Testis (tissue), 3 donors: Measurements from ENCODE around the gene TMEM161B. TPM values are rescaled to one million over a fixed set of nuclear protein-coding genes. Genes with fewer than 3 reads are reported as not detected.

Source experiments
- DNase-seq: peaks from one replicate; pipeline ENCODE4 v3.0.0-alpha.2; 2019
- H3K27ac ChIP-seq, 2 donors: fragments of 200-600 bp; sonication (generic); one replicate each; pipeline ENCODE4 v1.5.1; 2019
- H3K27me3 ChIP-seq: fragments of 200-600 bp; sonication (generic); one replicate; pipeline ENCODE4 v1.5.1; 2019
- H3K36me3 ChIP-seq: fragments of 200-600 bp; sonication (generic); one replicate; pipeline ENCODE4 v1.5.1; 2017; ENCODE audit warnings: low read depth; ENCODE audit errors: missing control alignments
- H3K4me1 ChIP-seq: fragments of 200-600 bp; sonication (generic); one replicate; pipeline ENCODE4 v1.5.1; 2019
- H3K4me3 ChIP-seq, 2 donors: fragments of 200-600 bp; sonication (generic); one replicate each; pipeline ENCODE4 v1.5.1; 2017 to 2019
- H3K9me3 ChIP-seq: fragments of 200-600 bp; sonication (generic); one replicate; pipeline ENCODE4 v1.5.1; 2017
- CTCF ChIP-seq, 3 experiments: fragments of 450-650 bp in 2 of 3; fragments of 200-600 bp in 1 of 3; sonication (generic) in 1 of 3; IDR thresholded peaks; one replicate each; pipeline ENCODE4 v1.5.1; 2016 to 2019; ENCODE audit warnings: antibody characterized with exemption in 3 of 3, mild to moderate bottlenecking in 2 of 3, moderate library complexity in 1 of 3
- POLR2A ChIP-seq: fragments of 450-650 bp; IDR thresholded peaks from one replicate; pipeline ENCODE4 v1.6.1; 2017; ENCODE audit warnings: antibody characterized with exemption, mild to moderate bottlenecking, moderate library complexity
- WGBS, 2 donors: methylation state at CpG; one replicate each; pipeline ENCODE4 v1.1.5; 2018; 5-methylcytosine and 5-hydroxymethylcytosine counted together
- intact Hi-C: fragments of 100-400 bp; cut with DNase I; formaldehyde crosslinking; loops from one replicate; pipeline ENCODE4 v1.15.1; 2023; ENCODE audit warnings: low total_unique reads
- polyA plus RNA-seq: library from polyadenylated mRNA; stranded (reverse); fragments of 350-450 nt; fragmentation: Illumina TruSeq; extraction: RNeasy Lipid Tissue Mini Kit (QIAGEN cat#74804); gene quantifications from one replicate; pipeline ENCODE4 v1.2.3, GENCODE V29; 2014; ENCODE audit warnings: low read depth, low replicate concordance; ENCODE audit not compliant: insufficient read depth
- total RNA-seq, 2 donors: library from RNA; depleted of rRNA; stranded (reverse); fragments of >200 nt; gene quantifications; one replicate each; pipeline ENCODE4 v1.2.3, GENCODE V29; 2016

The TMEM161B gene
- total and polyA plus RNA-seq, 3 donors from 2014 or later: 20.2 to 25.6 (median 23.5) TPM

- intact Hi-C loops: no loop called here
- no peak for DNase-seq
- Histone ChIP-seq H3K4me3 (no peak overlapping the region), H3K27me3 (no peaks in the 10 kb centered on the region), H3K27ac (no peak overlapping the region), H3K4me1 (peaks cover 11% of the 10 kb centered on the region), H3K9me3 (no peaks in the 10 kb centered on the region), H3K36me3 (no peaks in the 10 kb centered on the region)
- 92 to 100% methylated on average over 1 of the region's 1 CpG for WGBS, 2 donors
- no peak for TF ChIP-seq POLR2A
- no peak for TF ChIP-seq CTCF (IDR thresholded peaks at IDR 0.05)
Measured at GRCh38 chr5:88254320-88254719, 14.3 kb downstream of the TMEM161B start.

GRCh38 chr5:88251048-88251711, 17.5 kb downstream of the TMEM161B start:
- no peak for DNase-seq
- Histone ChIP-seq H3K4me1 (no peaks in the 10 kb centered on the region), H3K4me3 (no peak overlapping the region), H3K9me3 (no peaks in the 10 kb centered on the region), H3K27me3 (no peaks in the 10 kb centered on the region), H3K27ac (no peak overlapping the region), H3K36me3 (no peaks in the 10 kb centered on the region)
- TF ChIP-seq CTCF (IDR thresholded peaks at IDR 0.05) (no peak), POLR2A (no peak)
- 98 to 100% methylated on average over 2 of the region's 2 CpGs for WGBS, 2 donors
- intact Hi-C loops: no loop called here

GRCh38 chr5:88250010-88250409, 18.6 kb downstream of the TMEM161B start:
- Histone ChIP-seq H3K4me3 (no peak overlapping the region), H3K36me3 (no peaks in the 10 kb centered on the region), H3K27ac (no peak overlapping the region), H3K9me3 (no peaks in the 10 kb centered on the region), H3K27me3 (no peaks in the 10 kb centered on the region), H3K4me1 (no peaks in the 10 kb centered on the region)
- no peak for DNase-seq
- WGBS, 2 donors: 78 to 91% methylated on average over 2 of the region's 2 CpGs
- TF ChIP-seq CTCF (IDR thresholded peaks at IDR 0.05): no peak
- no peak for TF ChIP-seq POLR2A
- intact Hi-C loops: no loop called here

- intact Hi-C loops: no loop called here
- no peak for TF ChIP-seq CTCF (IDR thresholded peaks at IDR 0.05)
- TF ChIP-seq POLR2A: no peak
- no peak overlapping the region for H3K27ac ChIP-seq
- H3K4me1 ChIP-seq: no peaks in the 10 kb centered on the region
- no peaks in the 10 kb centered on the region for H3K9me3 ChIP-seq
- WGBS, 2 donors: 94 to 100% methylated on average over 2 of the region's 2 CpGs
- no peaks in the 10 kb centered on the region for H3K36me3 ChIP-seq
- no peak overlapping the region for H3K4me3 ChIP-seq
- DNase-seq: no peak
- H3K27me3 ChIP-seq: no peaks in the 10 kb centered on the region
Measured at GRCh38 chr5:88248743-88249540, 19.7 kb downstream of the TMEM161B start.
